GM12878 (cell line): Measurements from ENCODE around the gene PTPRU. TPM values are rescaled to one million over a fixed set of nuclear protein-coding genes. Genes with fewer than 3 reads are reported as not detected.
"Not testable (repeated sequence)": the region's sequence is repeated elsewhere in the genome, so short reads cannot be mapped to it uniquely, and the experiment has no call there.

ENCODE experiments used
- ATAC-seq: fragments of 200-7000 bp; cut with Tn5 transposase; 3 replicates; pipeline ENCODE4 v1.9.1; 2020; ENCODE audit warnings: mild to moderate bottlenecking, moderate library complexity
- BruUV-seq: library from RNA; stranded (reverse); fragments of 400-500 nt; replicated peaks from 2 replicates; lab custom pipeline; 2021; lab: Mats Ljungman, UMichigan
- CTCF ChIA-PET: fragments of 300-600 bp; sonication (Branson Sonifier 250); formaldehyde crosslinking; extraction: SDS; loops from one replicate; lab custom pipeline; 2021; ENCODE audit warnings: inconsistent platforms; lab: Yijun Ruan, JAX
- POLR2A ChIA-PET: fragments of 350-600 bp; formaldehyde crosslinking; extraction: SDS; loops from one replicate; lab custom pipeline; 2021; ENCODE audit warnings: inconsistent platforms; lab: Charles Lee
- RAD21 ChIA-PET: fragments of 300-600 bp; sonication (Branson Sonifier 250); formaldehyde crosslinking; loops from one replicate; lab custom pipeline; 2023; ENCODE audit warnings: antibody characterized with exemption; ENCODE audit not compliant: unreplicated experiment; lab: Charles Lee
- SMC1A ChIA-PET: fragments of 300-600 bp; sonication (Branson Sonifier 250); formaldehyde crosslinking; loops from one replicate; lab custom pipeline; 2023; ENCODE audit not compliant: unreplicated experiment, uncharacterized antibody; lab: Charles Lee
- DNase-seq: peaks from one replicate; pipeline ENCODE4 v3.0.0-alpha.2; 2011; ENCODE audit warnings: low read depth, low spot score
- FAIRE-seq: peaks from 3 replicates; lab custom pipeline; 2011; peaks lifted over from hg19 to GRCh38; lab: Jason Lieb, UNC
- H2AFZ ChIP-seq: 2 replicates; pipeline ENCODE4 v1.6.0; 2011; ENCODE audit warnings: low read depth, low read length, control low read depth; ENCODE audit not compliant: control insufficient read depth
- H3K27ac ChIP-seq: 2 replicates; pipeline ENCODE4 v1.5.1; 2011; ENCODE audit warnings: control low read depth; ENCODE audit not compliant: control insufficient read depth, insufficient read depth
- H3K27me3 ChIP-seq, 2 experiments: replicated peaks in 1 of 2; 2 replicates each; pipeline versions ENCODE4 v1.6.0 to v1.6.1; 2011; ENCODE audit warnings: low read length in 1 of 2; ENCODE audit not compliant: control insufficient read depth in 2 of 2, insufficient read depth in 2 of 2
- H3K36me3 ChIP-seq, 2 experiments: 2 replicates each; pipeline ENCODE4 v1.5.1; 2011; ENCODE audit warnings: low read length in 1 of 2; ENCODE audit not compliant: control insufficient read depth in 2 of 2, insufficient read depth in 2 of 2
- H3K4me1 ChIP-seq: 2 replicates; pipeline ENCODE4 v1.6.1; 2011; ENCODE audit warnings: mild to moderate bottlenecking, low read length, moderate library complexity, mixed read lengths; ENCODE audit not compliant: control insufficient read depth, insufficient read depth
- H3K4me2 ChIP-seq: 2 replicates; pipeline ENCODE4 v1.6.0; 2011; ENCODE audit warnings: control low read depth; ENCODE audit not compliant: control insufficient read depth, insufficient read depth
- H3K4me3 ChIP-seq: fragments of 200-600 bp; sonication (generic); 2 replicates; pipeline ENCODE4 v1.5.1; 2016
- H3K79me2 ChIP-seq: 2 replicates; pipeline ENCODE4 v1.6.0; 2011; ENCODE audit warnings: low read length; ENCODE audit not compliant: control insufficient read depth, insufficient read depth
- H3K9ac ChIP-seq: 2 replicates; pipeline ENCODE4 v1.8.0; 2011; ENCODE audit warnings: low read length, control low read depth, mixed read lengths; ENCODE audit not compliant: control insufficient read depth, insufficient read depth
- H3K9me3 ChIP-seq: replicated peaks from 3 replicates; pipeline ENCODE4 v1.5.1; 2011; ENCODE audit warnings: mild to moderate bottlenecking, low read length; ENCODE audit not compliant: control insufficient read depth, insufficient read depth
- H4K20me1 ChIP-seq: 2 replicates; pipeline ENCODE4 v1.6.0; 2011; ENCODE audit not compliant: control insufficient read depth, insufficient read depth
- ATF3 ChIP-seq: IDR thresholded peaks from 2 replicates; pipeline ENCODE4 v1.6.1; 2011; ENCODE audit warnings: low read depth, mild to moderate bottlenecking, low read length, moderate library complexity, borderline replicate concordance; ENCODE audit errors: extremely low read depth
- NFYB ChIP-seq: IDR thresholded peaks from 2 replicates; pipeline ENCODE4 v1.6.1; 2011; ENCODE audit warnings: low read depth, mild to moderate bottlenecking, low read length, improper control_type of control experiment, moderate library complexity; ENCODE audit not compliant: insufficient read depth
- TCF3 ChIP-seq: IDR thresholded peaks from 2 replicates; pipeline ENCODE4 v1.6.1; 2012; ENCODE audit warnings: low read depth, mild to moderate bottlenecking, low read length, borderline replicate concordance; ENCODE audit not compliant: insufficient read depth
- WGBS: methylation state at CpG from one replicate; pipeline ENCODE4 v1.1.6; 2016; ENCODE audit warnings: low lambda C conversion rate; ENCODE audit not compliant: insufficient replicate concordance, insufficient coverage; ENCODE audit errors: missing lambda C conversion rate; 5-methylcytosine and 5-hydroxymethylcytosine counted together
- in situ Hi-C: fragments of 300-500 bp; cut with MboI; formaldehyde crosslinking; loops from 9 replicates; pipeline ENCODE4 v1.14.3; 2018; ENCODE audit warnings: mixed read lengths
- intact Hi-C: fragments of 100-400 bp; cut with micrococcal nuclease; formaldehyde crosslinking; loops from one replicate; pipeline ENCODE4 v1.14.2; 2022; ENCODE audit not compliant: unreplicated experiment
- polyA plus RNA-seq, 11 experiments: library from polyadenylated mRNA; depleted of rRNA in 4 of 11; unstranded in 6 of 11; stranded (reverse) in 5 of 11; fragments of >200 nt; fragmentation: Nextera tagmentation in 4 of 11; fragmentation: Illumina TruSeq in 1 of 11; extraction: Ambion mirVana in 4 of 11; extraction: Trizol in 1 of 11; gene quantifications; 1 replicate in 1 of 11; 2 replicates in 10 of 11; pipeline versions ENCODE4 v1.2.1 to v1.2.3, GENCODE V29; 2011 to 2016; ENCODE audit warnings: inconsistent platforms in 2 of 11, missing spikeins in 2 of 11, low read depth in 1 of 11
- total RNA-seq, 4 experiments: library from RNA; depleted of rRNA in 3 of 4; stranded (reverse); fragments of >200 nt in 3 of 4; fragmentation: Illumina TruSeq in 1 of 4; extraction: Trizol in 1 of 4; gene quantifications; 2 replicates each; pipeline versions ENCODE4 v1.2.1 to v1.2.3, GENCODE V29; 2013 to 2021

Gene PTPRU
- total and polyA plus RNA-seq, 10 of the 15 experiments (the other 5 are each of a cell fraction or from before 2014, with no cell fraction given), result 0.04 to 2.5 (median 0.73) TPM

DNA sequence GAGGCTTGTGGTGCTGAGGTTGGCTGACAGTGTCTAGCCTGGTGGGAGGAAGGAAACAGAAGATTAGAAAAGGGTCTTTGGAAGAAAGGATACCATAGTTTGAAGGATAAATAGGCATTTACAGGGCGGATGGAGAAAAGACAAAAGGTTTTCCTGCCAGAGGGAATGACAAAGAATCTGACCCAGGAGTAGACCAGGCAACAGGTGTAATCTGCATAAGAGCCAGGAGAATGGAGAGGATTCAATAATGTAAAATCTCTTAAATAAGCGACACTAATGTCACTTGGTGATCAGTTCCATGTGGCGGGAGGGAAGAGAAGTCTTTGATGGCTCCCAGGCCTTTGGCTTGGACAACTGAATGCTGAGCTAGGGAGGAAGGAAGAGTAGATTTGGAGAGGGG, 15.0 kb upstream of the PTPRU start:
- no peaks in the 10 kb centered on the region for H3K79me2 ChIP-seq
- H3K36me3 ChIP-seq, result no peaks in the 10 kb centered on the region
- no peak overlapping the region for H3K4me3 ChIP-seq
- H3K27me3 ChIP-seq, result no peaks in the 10 kb centered on the region
- RAD21 ChIA-PET, result no interaction called here
- no peak overlapping the region for H2AFZ ChIP-seq
- no peaks in the 10 kb centered on the region for H4K20me1 ChIP-seq
- SMC1A ChIA-PET, result no interaction called here
- intact Hi-C loops, result no loop called here
- BruUV-seq, result no TSS peak
- H3K9me3 ChIP-seq, result no peaks in the 10 kb centered on the region
- no peaks in the 10 kb centered on the region for H3K4me1 ChIP-seq
- FAIRE-seq, result no peak
- H3K27ac ChIP-seq, result no peak overlapping the region
- no peak overlapping the region for H3K9ac ChIP-seq
- ATAC-seq, result no peak
- 91% methylated on average over 3 of the region's 3 CpGs for WGBS
- TF ChIP-seq TCF3, result no peak
- TF ChIP-seq ATF3, result no peak
- TF ChIP-seq NFYB, result no peak
- POLR2A ChIA-PET, result no interaction called here
- in situ Hi-C loops, result no loop called here
- no peak overlapping the region for H3K4me2 ChIP-seq
- no peak for DNase-seq
- CTCF ChIA-PET, result interaction anchor here (0.8 to 1.5 kb wide), 2 partner anchors 10 to 19 kb away, joined by 3 read pairs; partner anchors contain the start of gene MECR

DNA sequence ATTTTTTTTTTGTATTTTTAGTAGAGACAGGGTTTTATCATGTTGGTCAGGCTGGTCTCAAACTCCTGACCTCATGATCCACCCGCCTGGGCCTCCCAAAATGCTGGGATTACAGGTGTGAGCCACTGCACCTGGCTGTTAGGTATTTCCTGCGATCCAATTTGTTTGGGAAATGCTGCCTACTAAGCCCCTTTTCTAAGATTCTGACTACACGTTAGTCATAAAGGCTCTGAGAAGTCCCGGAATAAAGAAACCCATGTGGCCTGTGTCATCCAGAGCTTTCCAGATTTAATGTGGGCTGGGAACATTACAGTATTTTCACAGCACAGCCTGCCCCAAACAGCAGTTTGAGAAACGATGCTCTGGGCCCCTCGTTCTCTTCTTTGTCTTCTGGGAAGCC, 14.1 kb upstream of the PTPRU start:
- H4K20me1 ChIP-seq, H3K4me2 ChIP-seq, H3K79me2 ChIP-seq, in situ Hi-C loops, ATAC-seq, POLR2A ChIA-PET, DNase-seq, BruUV-seq, H3K36me3 ChIP-seq, H3K9ac ChIP-seq, H3K9me3 ChIP-seq, RAD21 ChIA-PET, H3K4me3 ChIP-seq, SMC1A ChIA-PET, H3K27me3 ChIP-seq, H3K4me1 ChIP-seq, H3K27ac ChIP-seq, intact Hi-C loops, FAIRE-seq, H2AFZ ChIP-seq, CTCF ChIA-PET: not testable (repeated sequence)
- 97% methylated on average over 6 of the region's 6 CpGs for WGBS
